Activated T-cell treated with anti-CD3 and anti-CD28 coated beads, Interleukin-2, amount 50 U/mL, for 72 hours (primary cell): Measurements from ENCODE around the gene ZNF385C. TPM values are rescaled to one million over a fixed set of nuclear protein-coding genes. Genes with fewer than 3 reads are reported as not detected.

ENCODE experiments used
- ATAC-seq, 2 donors: fragments of 150-1000 bp; cut with Tn5 transposase; replicated peaks in 1 of 2; 2 replicates each; pipeline ENCODE4 v1.10.0; 2021; ENCODE audit warnings: moderate library complexity in 2 of 2, mild to moderate bottlenecking in 1 of 2
- DNase-seq, 2 donors: peaks; one replicate each; pipeline ENCODE4 v3.0.0; 2021 to 2022; ENCODE audit warnings: mixed read lengths in 1 of 2
- H3K27ac Mint-ChIP-seq: one replicate; pipeline ENCODE4 v1.8.0; 2022; ENCODE audit warnings: mild to moderate bottlenecking, moderate library complexity, mixed read lengths
- H3K27me3 Mint-ChIP-seq: one replicate; pipeline ENCODE4 v1.8.0; 2022; ENCODE audit warnings: low read depth, mixed read lengths
- H3K36me3 Mint-ChIP-seq, 2 donors: one replicate each; pipeline ENCODE4 v1.8.0; 2022; ENCODE audit warnings: mixed read lengths in 2 of 2, mild to moderate bottlenecking in 1 of 2; ENCODE audit not compliant: insufficient read depth in 2 of 2
- H3K4me1 Mint-ChIP-seq: one replicate; pipeline ENCODE4 v1.8.0; 2022; ENCODE audit warnings: low read depth, mixed read lengths
- H3K4me3 Mint-ChIP-seq, 2 donors: one replicate each; pipeline ENCODE4 v1.8.0; 2022; ENCODE audit warnings: mild to moderate bottlenecking in 2 of 2, mixed read lengths in 2 of 2, moderate library complexity in 2 of 2
- H3K9me3 Mint-ChIP-seq, 2 donors: one replicate each; pipeline ENCODE4 v1.8.0; 2022; ENCODE audit warnings: mixed read lengths in 2 of 2
- total RNA-seq, 2 donors: library from RNA; stranded (reverse); gene quantifications; one replicate each; pipeline ENCODE4 v1.2.3, GENCODE V29; 2022

The ZNF385C gene
- total RNA-seq, 2 donors from 2014 or later = 1.1 to 1.6 TPM

DNA sequence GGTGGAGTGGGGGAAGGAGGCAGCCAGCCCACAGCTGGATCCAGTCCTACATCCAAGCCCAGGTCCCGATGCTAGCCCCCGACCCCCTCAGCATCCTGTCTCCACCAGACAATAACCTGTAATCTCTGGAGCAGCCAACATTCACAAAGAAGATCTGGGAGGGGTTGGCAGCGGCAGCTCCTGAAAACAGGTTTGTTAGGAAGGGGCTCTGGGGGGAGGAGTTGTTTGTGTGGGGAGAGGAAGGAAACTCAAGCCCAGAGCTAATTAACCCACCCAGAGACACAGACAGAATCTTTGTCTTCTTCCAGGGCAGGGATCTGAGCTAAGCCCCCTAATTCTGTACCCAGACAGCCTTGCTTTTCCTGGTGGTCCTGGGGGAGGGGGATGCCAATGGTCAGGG, 43.2 kb downstream of the ZNF385C start:
- Mint-ChIP-seq H3K9me3 (no peaks in the 10 kb centered on the region), H3K4me3 (no peak overlapping the region), H3K36me3 (no peaks in the 10 kb centered on the region), H3K27ac (no peak overlapping the region), H3K4me1 (peaks cover 17% of the 10 kb centered on the region), H3K27me3 (peaks cover 41% of the 10 kb centered on the region)
- ATAC-seq (no peak), DNase-seq (no peak)

DNA sequence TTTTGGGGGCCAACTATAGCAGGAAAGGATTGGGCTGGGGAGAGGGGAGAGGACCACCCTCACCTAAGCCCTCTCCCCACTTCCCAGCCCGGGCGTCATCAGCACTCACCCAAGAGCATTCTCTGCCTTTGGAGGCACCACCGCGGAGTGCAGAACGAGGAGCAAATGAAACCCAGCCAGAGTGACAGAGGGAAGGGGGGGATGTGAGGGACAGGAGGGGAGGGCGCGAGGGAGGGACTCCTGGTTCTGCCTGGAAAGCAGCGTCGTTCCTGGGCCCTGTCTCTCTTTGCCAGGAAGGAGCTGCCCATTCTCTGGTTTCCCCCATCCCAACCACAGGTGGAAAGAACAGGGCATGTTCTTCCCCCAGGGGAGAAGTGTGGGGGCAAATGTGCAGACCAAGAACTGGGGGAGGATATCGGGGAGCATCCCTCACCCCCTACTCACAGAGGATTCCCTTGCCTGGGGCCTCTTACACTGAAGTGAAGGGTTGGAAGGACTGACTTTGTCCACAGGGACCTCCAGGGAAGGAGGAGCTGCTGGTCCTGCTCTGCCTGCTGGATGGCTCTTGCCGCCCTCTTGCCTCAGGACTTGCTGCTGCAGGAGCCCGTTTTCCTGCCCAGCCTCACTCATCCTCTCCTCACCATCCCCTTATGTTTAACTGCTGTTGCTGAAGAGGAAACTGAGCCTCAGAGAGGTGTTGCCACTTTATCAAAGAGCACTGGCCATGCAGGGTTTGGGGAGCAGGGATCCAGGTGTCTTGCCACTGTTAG, 44.4 kb downstream of the ZNF385C start:
- H3K27me3 Mint-ChIP-seq = peaks cover 47% of the 10 kb centered on the region
- H3K27ac Mint-ChIP-seq = no peak overlapping the region
- ATAC-seq = no peak
- no peaks in the 10 kb centered on the region for H3K36me3 Mint-ChIP-seq
- H3K4me3 Mint-ChIP-seq = no peak overlapping the region
- peaks cover 17% of the 10 kb centered on the region for H3K4me1 Mint-ChIP-seq
- no peak for DNase-seq
- H3K9me3 Mint-ChIP-seq = no peaks in the 10 kb centered on the region

- Mint-ChIP-seq H3K27ac (no peak overlapping the region), H3K36me3 (no peaks in the 10 kb centered on the region), H3K9me3 (no peaks in the 10 kb centered on the region), H3K27me3 (peaks cover 54% of the 10 kb centered on the region), H3K4me1 (peaks cover 17% of the 10 kb centered on the region), H3K4me3 (no peak overlapping the region)
- ATAC-seq (no peak), DNase-seq (no peak)
Measured at GRCh38 chr17:42052346-42052877, 45.9 kb downstream of the ZNF385C start.

DNA sequence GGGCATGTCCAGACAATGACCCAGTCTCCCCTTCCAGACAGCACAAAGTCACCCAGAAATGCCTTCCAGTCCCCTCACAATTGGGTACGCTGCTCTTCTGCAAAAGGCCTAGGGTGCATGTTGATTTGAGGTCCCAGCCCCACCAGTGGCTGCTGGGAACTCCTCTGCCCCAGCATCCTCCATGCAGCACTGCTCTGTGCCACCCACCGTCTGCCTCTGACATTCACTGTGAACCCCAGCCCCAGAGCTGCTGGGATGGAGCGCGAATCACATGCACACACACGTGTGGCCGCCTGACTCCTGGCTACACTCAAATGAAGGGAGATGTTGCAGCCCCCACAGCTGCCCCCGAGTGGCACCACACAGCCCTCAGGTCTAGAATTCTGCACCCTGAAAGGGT, 46.6 kb downstream of the ZNF385C start:
- H3K9me3 Mint-ChIP-seq = no peaks in the 10 kb centered on the region
- H3K27me3 Mint-ChIP-seq = peaks cover 54% of the 10 kb centered on the region
- peaks cover 10% of the 10 kb centered on the region for H3K4me1 Mint-ChIP-seq
- H3K36me3 Mint-ChIP-seq = no peaks in the 10 kb centered on the region
- ATAC-seq (no peak), DNase-seq (no peak)
- no peak overlapping the region for H3K27ac Mint-ChIP-seq
- H3K4me3 Mint-ChIP-seq = peak overlapping the region; percentile 8 to 39

DNA sequence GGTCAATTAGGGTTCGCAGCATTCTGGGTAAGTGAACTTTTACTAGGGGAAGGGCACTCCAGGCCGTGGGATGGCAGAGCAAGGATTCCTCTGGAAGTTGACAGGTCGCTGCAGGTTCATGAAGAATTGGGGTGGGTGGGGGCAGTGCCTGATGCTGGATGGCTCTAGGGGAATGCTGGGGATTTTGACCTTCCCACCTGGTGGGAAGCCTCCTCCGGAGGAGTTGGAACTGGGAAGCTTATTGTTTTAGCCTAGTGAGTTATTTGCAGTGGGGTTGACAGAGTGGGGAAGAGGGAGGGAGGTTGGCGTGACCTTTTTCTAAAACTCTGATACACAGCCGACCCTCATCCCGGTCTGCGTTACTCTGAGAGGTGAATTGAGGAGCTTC, 47.3 kb downstream of the ZNF385C start:
- DNase-seq = no peak
- Mint-ChIP-seq H3K9me3 (no peaks in the 10 kb centered on the region), H3K27ac (no peak overlapping the region), H3K36me3 (no peaks in the 10 kb centered on the region), H3K27me3 (peaks cover 54% of the 10 kb centered on the region), H3K4me3 (peak overlapping the region; percentile 71 to 77), H3K4me1 (peaks cover 9% of the 10 kb centered on the region)
- no peak for ATAC-seq

GRCh38 chr17:42050393-42051012, 47.8 kb downstream of the ZNF385C start, which contains the start of gene C17orf113:
TSS of gene C17orf113 (minus strand) at chr17:42050601. CDS start at chr17:42043376, 7,225 bp downstream.
- Mint-ChIP-seq H3K36me3 (no peaks in the 10 kb centered on the region), H3K4me3 (peak within 1 kb of the TSS; percentile 71 to 77), H3K4me1 (peaks cover 4% of the 10 kb centered on the region), H3K27me3 (peaks cover 54% of the 10 kb centered on the region), H3K27ac (no peak within 1 kb of the TSS), H3K9me3 (no peaks in the 10 kb centered on the region)
- DNase-seq (peak; percentile 64 to 65), ATAC-seq (peak; percentile 85 to 86)

DNA sequence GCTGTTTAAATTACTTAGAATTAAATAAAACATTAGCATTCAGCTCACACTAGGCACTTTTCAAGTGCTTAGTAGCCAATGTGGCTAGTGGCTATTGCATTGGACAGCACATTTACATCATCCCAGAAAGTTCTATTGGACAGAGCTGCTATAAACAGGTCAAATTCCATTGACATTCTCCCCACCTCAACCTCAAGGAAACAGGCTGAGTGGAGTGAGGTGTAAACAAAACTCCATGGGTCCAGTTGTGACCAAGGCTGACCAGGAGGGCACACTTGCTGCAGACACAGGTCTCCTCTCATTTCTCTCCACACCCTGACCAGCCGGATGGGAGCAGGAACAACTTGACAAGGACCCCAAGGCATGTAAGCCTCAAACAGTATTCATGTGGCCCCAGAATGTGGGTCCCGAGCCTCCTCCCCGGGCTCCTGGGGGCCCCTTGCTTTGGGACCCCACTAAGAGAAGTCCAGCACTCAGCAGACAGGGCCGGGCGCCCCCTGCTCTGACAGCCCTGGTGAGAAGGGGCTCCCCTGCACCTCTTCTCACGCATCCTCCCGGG, 48.4 kb downstream of the ZNF385C start:
- DNase-seq (no peak), ATAC-seq (no peak)
- peaks cover 52% of the 10 kb centered on the region for H3K27me3 Mint-ChIP-seq
- no peak overlapping the region for H3K27ac Mint-ChIP-seq
- no peaks in the 10 kb centered on the region for H3K4me1 Mint-ChIP-seq
- H3K4me3 Mint-ChIP-seq = peak overlapping the region; percentile 68 to 73
- no peaks in the 10 kb centered on the region for H3K9me3 Mint-ChIP-seq
- no peaks in the 10 kb centered on the region for H3K36me3 Mint-ChIP-seq

DNA sequence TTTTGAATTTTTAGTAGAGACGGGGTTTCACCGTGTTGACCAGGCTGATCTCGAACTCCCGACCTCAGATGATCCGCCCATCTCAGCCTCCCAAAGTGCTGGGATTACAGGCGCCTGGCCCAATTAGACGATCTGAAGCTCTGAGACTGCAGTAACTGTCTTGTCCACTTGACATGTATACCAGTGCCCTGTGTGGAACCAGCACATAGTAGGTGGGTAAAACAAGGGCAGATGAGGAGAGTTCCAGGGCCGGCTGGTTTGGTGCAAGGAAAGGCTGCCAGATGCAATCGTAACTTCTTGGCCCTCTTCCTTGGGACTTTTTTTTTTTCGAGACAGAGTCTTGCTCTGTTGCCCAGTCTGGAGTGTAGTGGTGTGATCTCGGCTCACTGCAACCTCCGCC, 50.9 kb downstream of the ZNF385C start:
- DNase-seq (no peak), ATAC-seq (no peak)
- Mint-ChIP-seq H3K27me3 (peaks cover 32% of the 10 kb centered on the region), H3K4me1 (no peaks in the 10 kb centered on the region), H3K9me3 (no peaks in the 10 kb centered on the region), H3K27ac (no peak overlapping the region), H3K4me3 (no peak overlapping the region), H3K36me3 (no peaks in the 10 kb centered on the region)

DNA sequence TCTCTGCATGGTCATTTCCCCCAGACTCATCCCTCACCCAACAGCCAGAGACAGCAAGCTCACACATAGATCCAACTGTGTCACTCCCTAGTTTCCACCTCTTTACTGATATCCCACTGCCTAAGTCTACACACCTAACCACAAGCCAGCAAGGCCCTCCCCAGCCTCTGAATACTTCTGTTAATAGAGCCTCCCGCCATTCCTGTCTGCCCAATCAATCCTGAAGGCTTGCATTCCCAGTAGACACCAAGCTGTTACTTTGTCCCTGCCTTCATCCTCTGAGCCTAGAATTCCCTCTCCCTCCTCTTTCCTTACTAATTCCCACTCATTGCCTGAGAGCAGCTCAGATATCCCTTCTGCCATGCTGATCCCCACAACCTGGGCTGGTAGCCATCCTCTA, 52.6 kb downstream of the ZNF385C start:
- no peak for DNase-seq
- no peak for ATAC-seq
- Mint-ChIP-seq H3K27ac (no peak overlapping the region), H3K27me3 (peaks cover 22% of the 10 kb centered on the region), H3K4me1 (no peaks in the 10 kb centered on the region), H3K9me3 (no peaks in the 10 kb centered on the region), H3K36me3 (no peaks in the 10 kb centered on the region), H3K4me3 (no peak overlapping the region)

- no peak for ATAC-seq
- peaks cover 7% of the 10 kb centered on the region for H3K27me3 Mint-ChIP-seq
- H3K4me1 Mint-ChIP-seq = peaks cover 8% of the 10 kb centered on the region
- H3K9me3 Mint-ChIP-seq = no peaks in the 10 kb centered on the region
- H3K36me3 Mint-ChIP-seq = no peaks in the 10 kb centered on the region
- H3K4me3 Mint-ChIP-seq = no peak overlapping the region
- DNase-seq = no peak
- no peak overlapping the region for H3K27ac Mint-ChIP-seq
Measured at GRCh38 chr17:42042598-42043319, 55.5 kb downstream of the ZNF385C start.

- Mint-ChIP-seq H3K27ac (no peak overlapping the region), H3K27me3 (peaks cover 7% of the 10 kb centered on the region), H3K36me3 (no peaks in the 10 kb centered on the region), H3K4me3 (no peak overlapping the region), H3K9me3 (no peaks in the 10 kb centered on the region), H3K4me1 (peaks cover 8% of the 10 kb centered on the region)
- ATAC-seq = no peak
- DNase-seq = no peak
Measured at GRCh38 chr17:42041619-42042018, 56.7 kb downstream of the ZNF385C start.

DNA sequence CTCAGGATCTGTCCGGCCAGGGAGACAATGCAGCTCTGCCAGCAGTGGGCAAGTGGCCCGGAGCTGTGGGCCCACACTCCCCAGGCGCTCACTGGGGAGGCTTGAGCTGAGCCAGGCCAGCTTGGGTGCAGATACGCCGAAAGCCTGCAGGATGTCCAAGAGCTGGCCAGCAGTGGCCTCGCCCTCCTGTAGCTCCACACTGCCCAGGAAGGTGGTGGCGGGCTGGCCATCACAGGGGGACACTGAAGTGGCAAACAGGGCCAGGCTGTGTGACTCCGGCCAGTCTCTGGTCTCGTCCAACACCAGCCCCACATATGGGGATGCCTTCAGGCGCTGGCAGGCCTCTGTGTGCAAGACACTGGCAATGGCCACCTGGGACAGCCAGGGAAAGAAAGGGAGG, 57.5 kb downstream of the ZNF385C start:
- Mint-ChIP-seq H3K4me1 (peaks cover 8% of the 10 kb centered on the region), H3K27me3 (peaks cover 7% of the 10 kb centered on the region), H3K27ac (no peak overlapping the region), H3K9me3 (no peaks in the 10 kb centered on the region), H3K4me3 (no peak overlapping the region), H3K36me3 (no peaks in the 10 kb centered on the region)
- ATAC-seq (no peak), DNase-seq (no peak)
